WTC11 (cell line): Measurements from ENCODE around the gene POLR1G. TPM values are rescaled to one million over a fixed set of nuclear protein-coding genes. Genes with fewer than 3 reads are reported as not detected.
A peak's percentile ranks its signal among the peaks of the same experiment; 100 is the strongest.

Experiments
- ATAC-seq: fragments of 200-7000 bp; cut with Tn5 transposase; 2 replicates; pipeline ENCODE4 v1.10.0; 2021; ENCODE audit warnings: mild to moderate bottlenecking, moderate library complexity
- CTCF ChIA-PET: fragments of 300-600 bp; sonication (Branson Sonifier 250); formaldehyde crosslinking; loops from one replicate; lab custom pipeline; 2021; ENCODE audit warnings: antibody characterized with exemption; lab: Charles Lee
- POLR2A ChIA-PET: fragments of 350-600 bp; sonication (Branson Sonifier 250); formaldehyde crosslinking; loops from one replicate; lab custom pipeline; 2021; ENCODE audit warnings: antibody characterized with exemption; lab: Charles Lee
- DNase-seq: peaks from one replicate; pipeline ENCODE4 v3.0.0; 2021; ENCODE audit warnings: low spot score
- H3K27ac Mint-ChIP-seq: 2 replicates; pipeline ENCODE4 v1.8.0; 2021; ENCODE audit warnings: mixed read lengths
- H3K27me3 Mint-ChIP-seq: 2 replicates; pipeline ENCODE4 v1.8.0; 2021; ENCODE audit warnings: low read depth, mild to moderate bottlenecking, moderate library complexity, mixed read lengths
- H3K36me3 Mint-ChIP-seq: 2 replicates; pipeline ENCODE4 v1.8.0; 2021; ENCODE audit warnings: mixed read lengths
- H3K4me1 Mint-ChIP-seq: 2 replicates; pipeline ENCODE4 v1.8.0; 2022; ENCODE audit warnings: mixed read lengths
- H3K4me3 Mint-ChIP-seq: 2 replicates; pipeline ENCODE4 v1.8.0; 2021; ENCODE audit warnings: mild to moderate bottlenecking, moderate library complexity, mixed read lengths
- H3K9me3 Mint-ChIP-seq: 2 replicates; pipeline ENCODE4 v1.8.0; 2021; ENCODE audit warnings: mixed read lengths
- ATF1 ChIP-seq: sonication (generic); formaldehyde crosslinking; IDR thresholded peaks from 2 replicates; pipeline ENCODE4 v1.8.1; 2023; ENCODE audit warnings: mild to moderate bottlenecking, moderate library complexity, missing genetic modification reagents
- CREB1 ChIP-seq: sonication (generic); formaldehyde crosslinking; IDR thresholded peaks from 2 replicates; pipeline ENCODE4 v1.8.0; 2023; ENCODE audit warnings: mild to moderate bottlenecking, missing genetic modification reagents
- CREM ChIP-seq: sonication (generic); formaldehyde crosslinking; IDR thresholded peaks from 2 replicates; pipeline ENCODE4 v1.8.1; 2022; ENCODE audit warnings: mild to moderate bottlenecking, missing genetic modification reagents, moderate library complexity
- ETV6 ChIP-seq: sonication (generic); formaldehyde crosslinking; IDR thresholded peaks from 2 replicates; pipeline ENCODE4 v1.8.1; 2022; ENCODE audit warnings: mild to moderate bottlenecking, missing genetic modification reagents
- FOXJ3 ChIP-seq: sonication (generic); formaldehyde crosslinking; IDR thresholded peaks from 2 replicates; pipeline ENCODE4 v1.9.0; 2021; ENCODE audit warnings: missing genetic modification reagents, mild to moderate bottlenecking, borderline replicate concordance
- FOXK1 ChIP-seq: sonication (generic); formaldehyde crosslinking; IDR thresholded peaks from 2 replicates; pipeline ENCODE4 v1.8.0; 2022; ENCODE audit warnings: mild to moderate bottlenecking, moderate library complexity, missing genetic modification reagents
- FOXP4 ChIP-seq: sonication (generic); formaldehyde crosslinking; IDR thresholded peaks from 2 replicates; pipeline ENCODE4 v1.8.0; 2022; ENCODE audit warnings: mild to moderate bottlenecking, missing genetic modification reagents
- IRF2 ChIP-seq: sonication (generic); formaldehyde crosslinking; IDR thresholded peaks from 2 replicates; pipeline ENCODE4 v1.8.0; 2022; ENCODE audit warnings: low read depth, missing genetic modification reagents, borderline replicate concordance
- JAZF1 ChIP-seq: fragments of 250-450 bp; sonication (Bioruptor Pico); IDR thresholded peaks from 2 replicates; pipeline ENCODE4 v1.9.0; 2021; ENCODE audit warnings: moderate library complexity, mild to moderate bottlenecking, inconsistent platforms
- KAT7 ChIP-seq: sonication (generic); formaldehyde crosslinking; IDR thresholded peaks from 2 replicates; pipeline ENCODE4 v1.8.1; 2023; ENCODE audit warnings: missing genetic modification reagents, mild to moderate bottlenecking, borderline replicate concordance
- MAX ChIP-seq: sonication (generic); formaldehyde crosslinking; IDR thresholded peaks from 2 replicates; pipeline ENCODE4 v1.8.0; 2022; ENCODE audit warnings: mild to moderate bottlenecking, missing genetic modification reagents
- MLX ChIP-seq: sonication (generic); formaldehyde crosslinking; IDR thresholded peaks from 2 replicates; pipeline ENCODE4 v1.8.1; 2023; ENCODE audit warnings: mild to moderate bottlenecking, missing genetic modification reagents, moderate library complexity
- MXD4 ChIP-seq: fragments of 250-450 bp; sonication (Bioruptor Pico); IDR thresholded peaks from 2 replicates; pipeline ENCODE4 v1.8.0; 2021; ENCODE audit warnings: mild to moderate bottlenecking, moderate library complexity, borderline replicate concordance
- RELA ChIP-seq: sonication (generic); formaldehyde crosslinking; IDR thresholded peaks from 2 replicates; pipeline ENCODE4 v1.8.1; 2022; ENCODE audit warnings: missing genetic modification reagents, mild to moderate bottlenecking, borderline replicate concordance
- TEAD1 ChIP-seq: sonication (generic); formaldehyde crosslinking; IDR thresholded peaks from 2 replicates; pipeline ENCODE4 v1.8.0; 2022; ENCODE audit warnings: mild to moderate bottlenecking, missing genetic modification reagents
- TEAD4 ChIP-seq: sonication (generic); formaldehyde crosslinking; IDR thresholded peaks from 2 replicates; pipeline ENCODE4 v1.8.0; 2022; ENCODE audit warnings: mild to moderate bottlenecking, missing genetic modification reagents
- ZNF138 ChIP-seq: sonication (generic); formaldehyde crosslinking; conservative IDR thresholded peaks from 2 replicates; pipeline ENCODE4 v1.8.1; 2022; ENCODE audit warnings: mild to moderate bottlenecking, moderate library complexity, missing genetic modification reagents
- ZNF219 ChIP-seq: sonication (generic); formaldehyde crosslinking; IDR thresholded peaks from 2 replicates; pipeline ENCODE4 v1.8.0; 2023; ENCODE audit warnings: missing genetic modification reagents, mild to moderate bottlenecking, borderline replicate concordance
- ZNF396 ChIP-seq: fragments of 250-450 bp; sonication (Bioruptor Pico); IDR thresholded peaks from 2 replicates; pipeline ENCODE4 v1.8.0; 2021; ENCODE audit warnings: mild to moderate bottlenecking, moderate library complexity, borderline replicate concordance
- ZNF671 ChIP-seq: fragments of 250-450 bp; sonication (Bioruptor Pico); IDR thresholded peaks from 2 replicates; pipeline ENCODE4 v1.8.0; 2021; ENCODE audit warnings: mild to moderate bottlenecking
- total RNA-seq: library from RNA; stranded (reverse); gene quantifications from 3 replicates; pipeline ENCODE4 v1.2.3, GENCODE V29; 2021
- TF ChIP-seq, protein P1 (sequence below): sonication (generic); formaldehyde crosslinking; IDR thresholded peaks from 2 replicates; pipeline ENCODE4 v1.8.1; 2023; ENCODE audit warnings: mild to moderate bottlenecking, moderate library complexity, missing genetic modification reagents
- TF ChIP-seq, protein P2 (sequence below): fragments of 250-450 bp; sonication (Bioruptor Pico); IDR thresholded peaks from 2 replicates; pipeline ENCODE4 v1.9.0; 2021; ENCODE audit warnings: mild to moderate bottlenecking
- TF ChIP-seq, protein P3 (sequence below): sonication (generic); formaldehyde crosslinking; IDR thresholded peaks from 2 replicates; pipeline ENCODE4 v1.8.1; 2023; ENCODE audit warnings: mild to moderate bottlenecking, missing genetic modification reagents, moderate library complexity

POLR1G gene
- total RNA-seq, 1 experiment from 2014 or later = 38.1 TPM

DNA sequence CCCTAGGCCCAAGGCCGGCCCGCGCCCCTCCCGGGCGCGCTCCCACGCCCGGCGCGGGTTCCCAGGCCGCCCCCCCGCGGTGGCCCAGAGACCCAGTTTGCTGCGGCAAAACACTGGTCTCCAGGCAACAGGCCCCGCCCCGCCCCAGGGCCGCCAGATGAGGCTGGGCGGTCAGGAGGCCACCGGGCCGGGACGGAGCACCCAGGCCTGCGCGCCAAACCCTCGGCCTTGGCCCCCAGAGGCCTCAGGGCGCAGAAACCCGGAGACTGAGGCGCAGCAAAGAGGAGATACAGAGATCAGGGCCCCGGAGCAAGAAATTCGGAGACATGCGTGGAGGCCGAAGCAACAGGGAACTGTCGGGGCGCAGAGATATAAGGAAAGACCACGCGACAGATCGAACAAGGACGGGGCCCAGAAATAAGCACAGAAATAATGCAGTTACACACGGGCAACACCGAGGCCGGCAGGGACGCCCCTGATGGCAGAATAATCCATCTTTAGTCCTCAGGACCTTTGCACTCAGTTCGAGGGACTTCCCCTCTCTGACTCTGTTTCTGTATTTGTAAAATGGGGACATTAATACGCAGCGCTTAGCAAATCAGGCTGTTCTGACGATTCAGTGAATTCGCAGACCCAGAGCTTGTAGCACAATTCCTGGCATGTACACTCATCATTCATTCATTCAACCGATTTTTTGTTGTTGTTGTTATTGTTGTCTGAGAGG is 38.0 kb downstream of the POLR1G start (continued):
- TF ChIP-seq JAZF1 (CRISPR knock-in tag) = no peak
- TF ChIP-seq, protein P1, sequence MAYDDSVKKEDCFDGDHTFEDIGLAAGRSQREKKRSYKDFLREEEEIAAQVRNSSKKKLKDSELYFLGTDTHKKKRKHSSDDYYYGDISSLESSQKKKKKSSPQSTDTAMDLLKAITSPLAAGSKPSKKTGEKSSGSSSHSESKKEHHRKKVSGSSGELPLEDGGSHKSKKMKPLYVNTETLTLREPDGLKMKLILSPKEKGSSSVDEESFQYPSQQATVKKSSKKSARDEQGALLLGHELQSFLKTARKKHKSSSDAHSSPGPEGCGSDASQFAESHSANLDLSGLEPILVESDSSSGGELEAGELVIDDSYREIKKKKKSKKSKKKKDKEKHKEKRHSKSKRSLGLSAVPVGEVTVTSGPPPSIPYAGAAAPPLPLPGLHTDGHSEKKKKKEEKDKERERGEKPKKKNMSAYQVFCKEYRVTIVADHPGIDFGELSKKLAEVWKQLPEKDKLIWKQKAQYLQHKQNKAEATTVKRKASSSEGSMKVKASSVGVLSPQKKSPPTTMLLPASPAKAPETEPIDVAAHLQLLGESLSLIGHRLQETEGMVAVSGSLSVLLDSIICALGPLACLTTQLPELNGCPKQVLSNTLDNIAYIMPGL (CRISPR knock-in tag) = 0 out of 2 replicates have a peak, but pooled peaks have one; percentile 46
- TF ChIP-seq MXD4 = no peak
- TF ChIP-seq ATF1 (CRISPR knock-in tag) = no peak
- TF ChIP-seq FOXJ3 (CRISPR knock-in tag) = no peak
- 0 out of 2 replicates have a peak, but pooled peaks have one; percentile 16 for TF ChIP-seq TEAD1
- TF ChIP-seq CREB1 (CRISPR knock-in tag) = no peak
- 0 out of 2 replicates have a peak, but pooled peaks have one; percentile 33 for TF ChIP-seq MAX (CRISPR knock-in tag)
- TF ChIP-seq, protein P2, sequence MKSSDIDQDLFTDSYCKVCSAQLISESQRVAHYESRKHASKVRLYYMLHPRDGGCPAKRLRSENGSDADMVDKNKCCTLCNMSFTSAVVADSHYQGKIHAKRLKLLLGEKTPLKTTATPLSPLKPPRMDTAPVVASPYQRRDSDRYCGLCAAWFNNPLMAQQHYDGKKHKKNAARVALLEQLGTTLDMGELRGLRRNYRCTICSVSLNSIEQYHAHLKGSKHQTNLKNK = no peak
- TF ChIP-seq ZNF138 (CRISPR knock-in tag) = no peak
- TF ChIP-seq ZNF671 = no peak
- peak; percentile 64; the same call in 1 of the 2 replicates for TF ChIP-seq FOXK1 (CRISPR knock-in tag)
- no peak for TF ChIP-seq ETV6 (CRISPR knock-in tag)

GRCh38 chr19:45445139-45445538 is 38.7 kb downstream of the POLR1G start:
- POLR2A ChIA-PET = no interaction called here
- H3K36me3 Mint-ChIP-seq = no peaks in the 10 kb centered on the region
- ATAC-seq (no peak), DNase-seq (no peak)
- TF ChIP-seq ZNF219 (CRISPR knock-in tag) (no peak), MLX (CRISPR knock-in tag) (no peak), CREM (CRISPR knock-in tag) (no peak), RELA (CRISPR knock-in tag) (no peak), TEAD4 (CRISPR knock-in tag) (no peak), ZNF396 (CRISPR knock-in tag) (no peak), FOXP4 (CRISPR knock-in tag) (no peak), IRF2 (CRISPR knock-in tag) (no peak), KAT7 (CRISPR knock-in tag) (no peak)
- TF ChIP-seq, protein P3, sequence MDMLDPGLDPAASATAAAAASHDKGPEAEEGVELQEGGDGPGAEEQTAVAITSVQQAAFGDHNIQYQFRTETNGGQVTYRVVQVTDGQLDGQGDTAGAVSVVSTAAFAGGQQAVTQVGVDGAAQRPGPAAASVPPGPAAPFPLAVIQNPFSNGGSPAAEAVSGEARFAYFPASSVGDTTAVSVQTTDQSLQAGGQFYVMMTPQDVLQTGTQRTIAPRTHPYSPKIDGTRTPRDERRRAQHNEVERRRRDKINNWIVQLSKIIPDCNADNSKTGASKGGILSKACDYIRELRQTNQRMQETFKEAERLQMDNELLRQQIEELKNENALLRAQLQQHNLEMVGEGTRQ (CRISPR knock-in tag) = no peak
- H3K27ac Mint-ChIP-seq = peak overlapping the region; percentile 74; the same call in 1 of the 2 replicates
- peaks cover 37% of the 10 kb centered on the region for H3K4me1 Mint-ChIP-seq
- peaks cover 66% of the 10 kb centered on the region for H3K27me3 Mint-ChIP-seq
- H3K4me3 Mint-ChIP-seq = peak overlapping the region; percentile 73
- CTCF ChIA-PET = interaction anchor here (0.6 to 2.3 kb wide), 5 partner anchors 14 to 40 kb away, joined by 3 to 9 read pairs (median 5); partner anchors contain the start of gene FOSB
- H3K9me3 Mint-ChIP-seq = no peaks in the 10 kb centered on the region
